ENCODE data around the gene SIGLEC1. TPM values are rescaled to one million over a fixed set of nuclear protein-coding genes. Genes with fewer than 3 reads are reported as not detected.

SIGLEC1 gene
- total RNA-seq, 1 donor from 2014 or later = not detected

GRCh38 chr20:3728876-3729275 is 16.5 kb upstream of the SIGLEC1 start:
- Histone ChIP-seq H3K36me3 (ENCODE audit: control insufficient read depth, insufficient read depth, low read length) (no peaks in the 10 kb centered on the region), H3K27me3 (ENCODE audit: control insufficient read depth, insufficient read depth, low read length) (peaks cover 53% of the 10 kb centered on the region), H3K4me3 (ENCODE audit: low read depth, low read length) (no peak overlapping the region)
- TF ChIP-seq CTCF (IDR thresholded peaks at IDR 0.05; ENCODE audit: insufficient read depth, low read length, poor library complexity, severe bottlenecking) = no peak
- no peak for DNase-seq (ENCODE audit: low read depth)

- DNase-seq (ENCODE audit: low read depth) = no peak
- Histone ChIP-seq H3K4me3 (ENCODE audit: low read depth, low read length) (no peak overlapping the region), H3K36me3 (ENCODE audit: control insufficient read depth, insufficient read depth, low read length) (no peaks in the 10 kb centered on the region), H3K27me3 (ENCODE audit: control insufficient read depth, insufficient read depth, low read length) (peaks cover 48% of the 10 kb centered on the region)
- no peak for TF ChIP-seq CTCF (IDR thresholded peaks at IDR 0.05; ENCODE audit: insufficient read depth, low read length, poor library complexity, severe bottlenecking)
These were observed 16.0 kb upstream of the SIGLEC1 start for GRCh38 chr20:3728354-3728753.

- no peak for TF ChIP-seq CTCF (IDR thresholded peaks at IDR 0.05; ENCODE audit: insufficient read depth, low read length, poor library complexity, severe bottlenecking)
- no peaks in the 10 kb centered on the region for H3K36me3 ChIP-seq (ENCODE audit: control insufficient read depth, insufficient read depth, low read length)
- peaks cover 40% of the 10 kb centered on the region for H3K27me3 ChIP-seq (ENCODE audit: control insufficient read depth, insufficient read depth, low read length)
- no peak for DNase-seq (ENCODE audit: low read depth)
- no peak overlapping the region for H3K4me3 ChIP-seq (ENCODE audit: low read depth, low read length)
These were observed 15.1 kb upstream of the SIGLEC1 start for GRCh38 chr20:3727401-3728021.

- no peak for TF ChIP-seq CTCF (IDR thresholded peaks at IDR 0.05; ENCODE audit: insufficient read depth, low read length, poor library complexity, severe bottlenecking)
- peaks cover 30% of the 10 kb centered on the region for H3K27me3 ChIP-seq (ENCODE audit: control insufficient read depth, insufficient read depth, low read length)
- DNase-seq (ENCODE audit: low read depth) = no peak
- no peak overlapping the region for H3K4me3 ChIP-seq (ENCODE audit: low read depth, low read length)
- H3K36me3 ChIP-seq (ENCODE audit: control insufficient read depth, insufficient read depth, low read length) = no peaks in the 10 kb centered on the region
These were observed 12.0 kb upstream of the SIGLEC1 start for GRCh38 chr20:3724356-3724755.

DNA sequence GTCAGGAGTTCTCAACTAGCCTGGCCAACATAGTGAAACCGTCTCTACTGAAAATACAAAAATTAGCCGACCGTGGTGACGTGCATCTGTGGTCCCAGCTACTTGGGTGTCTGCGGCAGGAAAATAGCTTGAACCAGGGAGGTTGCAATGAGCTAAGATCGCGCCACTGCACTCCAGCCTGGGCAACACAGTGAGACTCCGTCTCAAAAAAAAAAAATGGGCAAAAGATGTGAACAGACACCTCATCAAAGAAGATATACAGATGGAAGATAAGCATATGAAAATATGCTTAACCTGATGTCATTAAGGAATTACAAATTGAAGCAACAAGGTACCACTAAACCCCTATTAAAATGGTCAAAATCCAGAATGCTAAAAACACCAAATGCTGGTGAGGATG is 10.9 kb upstream of the SIGLEC1 start:
- H3K4me3 ChIP-seq (ENCODE audit: low read depth, low read length) = no peak overlapping the region
- peaks cover 23% of the 10 kb centered on the region for H3K27me3 ChIP-seq (ENCODE audit: control insufficient read depth, insufficient read depth, low read length)
- no peak for DNase-seq (ENCODE audit: low read depth)
- TF ChIP-seq CTCF (IDR thresholded peaks at IDR 0.05; ENCODE audit: insufficient read depth, low read length, poor library complexity, severe bottlenecking) = no peak
- no peaks in the 10 kb centered on the region for H3K36me3 ChIP-seq (ENCODE audit: control insufficient read depth, insufficient read depth, low read length)

GRCh38 chr20:3721912-3722311 is 9.5 kb upstream of the SIGLEC1 start:
- peaks cover 14% of the 10 kb centered on the region for H3K27me3 ChIP-seq (ENCODE audit: control insufficient read depth, insufficient read depth, low read length)
- no peak for TF ChIP-seq CTCF (IDR thresholded peaks at IDR 0.05; ENCODE audit: insufficient read depth, low read length, poor library complexity, severe bottlenecking)
- no peaks in the 10 kb centered on the region for H3K36me3 ChIP-seq (ENCODE audit: control insufficient read depth, insufficient read depth, low read length)
- H3K4me3 ChIP-seq (ENCODE audit: low read depth, low read length) = no peak overlapping the region
- no peak for DNase-seq (ENCODE audit: low read depth)
